GM21717 (cell line): ENCODE results near the gene UNK.
"Not testable (repeated sequence)": the region's sequence is repeated elsewhere in the genome, so short reads cannot be mapped to it uniquely, and the experiment has no call there.

ENCODE experiments used
- ATAC-seq: cut with Tn5 transposase; IDR thresholded peaks from one replicate; pipeline ENCODE4 v1.9.1; 2021; ENCODE audit warnings: mild to moderate bottlenecking, moderate library complexity; ENCODE audit not compliant: unreplicated experiment

UNK gene

DNA sequence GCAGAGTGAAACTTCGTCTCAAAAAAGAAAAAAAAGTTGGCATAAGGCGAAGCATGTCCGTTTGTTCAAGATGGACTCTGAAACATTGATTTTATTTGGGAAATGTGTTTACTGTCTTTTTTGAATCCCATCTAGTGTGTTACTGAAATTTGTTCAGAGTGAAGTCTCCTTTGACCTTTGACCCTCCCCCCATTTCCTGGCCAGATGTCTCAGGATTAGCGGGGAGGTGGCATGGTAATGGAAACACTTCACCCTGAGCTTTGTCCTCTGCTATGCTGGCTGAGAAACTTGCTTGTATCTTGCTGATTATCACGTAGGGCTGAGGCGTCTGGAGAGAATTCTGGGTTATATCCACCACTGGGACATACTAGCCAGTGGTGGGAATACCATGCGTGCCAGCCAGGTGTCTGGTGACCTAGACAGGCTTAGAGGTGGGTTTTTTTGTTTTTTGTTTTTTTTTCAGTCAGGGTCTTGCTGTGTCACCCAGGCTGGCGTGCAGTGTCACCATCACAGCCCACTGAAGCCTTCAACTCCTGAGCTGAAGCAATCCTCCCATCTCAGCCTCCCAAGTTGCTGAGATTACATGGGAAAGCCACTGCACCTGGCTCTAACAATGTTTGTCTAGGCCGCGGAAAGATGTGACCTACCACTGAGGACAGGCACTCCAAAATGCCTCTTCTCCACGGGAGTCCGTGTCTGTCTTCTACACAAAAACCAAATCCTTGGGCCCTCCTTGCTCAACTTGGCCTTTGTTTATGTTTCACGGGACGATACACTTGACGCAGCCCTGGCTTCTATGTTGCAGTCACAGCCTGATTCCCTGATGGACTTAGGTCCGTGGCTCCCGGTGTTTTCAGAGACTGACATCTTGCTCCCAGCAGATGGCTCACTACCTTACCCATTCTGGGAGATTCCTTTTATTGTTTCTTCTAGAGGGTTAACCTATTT is 13.0 kb upstream of the UNK start:
- no peak for ATAC-seq

DNA sequence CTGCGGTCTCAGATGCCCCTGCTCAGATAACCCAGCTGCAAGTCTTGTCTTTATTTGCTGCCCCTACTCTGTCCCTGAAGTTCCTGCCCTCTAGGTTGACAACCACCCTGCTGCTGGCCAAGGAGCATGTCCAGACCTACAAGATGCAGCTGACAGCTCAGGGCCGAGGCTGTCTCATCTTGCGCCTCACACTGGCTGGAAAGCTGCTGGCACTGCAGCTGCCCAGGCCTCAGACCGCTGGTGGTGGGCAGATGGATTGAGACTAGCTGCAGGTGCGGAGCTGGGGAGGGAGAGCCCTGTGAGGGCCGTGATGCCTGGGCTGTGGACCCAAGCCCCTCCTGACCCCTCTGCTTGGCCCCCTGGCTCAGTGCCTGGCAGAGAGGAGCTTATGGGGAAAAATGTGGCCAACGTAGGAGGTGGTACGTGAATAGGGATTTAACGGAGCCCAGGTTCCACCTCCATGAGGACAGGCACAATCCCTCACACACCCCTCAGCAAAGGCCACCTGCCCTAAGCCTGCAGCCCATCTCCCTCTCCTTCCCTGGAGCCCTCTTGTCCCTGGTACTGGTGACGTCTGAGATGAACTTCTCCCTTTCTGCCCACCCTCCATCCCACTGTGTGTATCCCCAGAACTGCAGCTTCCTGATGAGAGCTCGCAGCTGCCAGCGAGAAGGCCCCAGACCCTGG is 11.3 kb upstream of the UNK start:
- no peak for ATAC-seq

DNA sequence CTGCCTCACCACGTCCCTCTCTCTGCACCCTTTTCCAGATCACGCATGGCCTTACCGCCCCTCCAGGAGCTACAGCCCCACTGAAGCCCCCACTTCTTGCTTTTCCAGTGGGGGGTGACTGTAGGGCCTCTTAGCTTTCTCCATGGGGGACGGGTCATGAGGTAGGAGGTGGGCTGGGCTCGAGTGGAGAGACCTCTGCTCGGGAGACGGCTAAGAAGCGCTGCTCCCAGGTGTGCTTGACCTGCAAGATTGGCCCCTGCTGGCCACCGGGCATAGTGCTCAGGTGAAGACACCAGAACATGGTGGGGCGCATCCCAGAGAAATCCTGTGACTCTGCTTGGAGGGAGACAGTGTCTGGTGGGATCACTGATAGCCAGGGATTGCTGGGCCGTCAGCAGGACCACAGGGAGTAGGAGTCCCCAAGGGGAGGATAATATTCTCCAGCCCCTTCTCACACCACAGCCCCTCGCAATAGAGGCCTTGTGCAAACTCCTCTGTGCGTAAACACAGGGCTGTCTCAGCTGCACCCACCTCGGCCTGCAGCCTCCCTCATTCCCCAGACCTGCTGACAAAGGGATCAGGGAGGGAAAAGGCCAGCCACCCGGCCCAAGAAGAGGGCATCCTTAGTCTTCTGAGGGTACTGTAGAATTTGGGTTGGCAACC is 10.7 kb upstream of the UNK start:
- ATAC-seq, result no peak

DNA sequence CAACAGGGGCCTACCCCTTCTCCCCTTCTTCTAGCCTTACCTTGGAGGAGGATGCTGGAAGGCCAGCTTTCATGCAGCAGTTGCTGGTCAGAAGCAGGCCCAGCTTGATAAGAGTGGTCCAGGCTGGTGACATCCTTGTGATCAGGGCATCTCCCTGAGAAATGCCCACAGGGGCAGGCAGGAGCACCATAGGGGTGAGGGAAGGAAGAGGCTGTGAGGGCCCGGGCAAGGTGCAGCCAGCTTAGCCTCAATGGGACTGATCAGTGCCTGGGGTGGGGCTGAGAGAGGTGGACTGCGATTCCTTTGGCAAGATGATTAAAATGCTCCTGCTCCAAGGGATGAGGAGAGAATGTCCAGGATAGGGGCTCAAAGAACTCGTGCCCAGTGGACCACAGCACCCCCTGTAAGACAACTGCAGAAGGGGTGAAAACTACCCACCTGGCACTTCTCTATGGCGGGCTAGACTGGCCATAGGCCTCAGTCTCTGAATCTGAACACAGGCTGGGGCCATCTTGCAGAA is 10.1 kb upstream of the UNK start:
- ATAC-seq, result no peak

DNA sequence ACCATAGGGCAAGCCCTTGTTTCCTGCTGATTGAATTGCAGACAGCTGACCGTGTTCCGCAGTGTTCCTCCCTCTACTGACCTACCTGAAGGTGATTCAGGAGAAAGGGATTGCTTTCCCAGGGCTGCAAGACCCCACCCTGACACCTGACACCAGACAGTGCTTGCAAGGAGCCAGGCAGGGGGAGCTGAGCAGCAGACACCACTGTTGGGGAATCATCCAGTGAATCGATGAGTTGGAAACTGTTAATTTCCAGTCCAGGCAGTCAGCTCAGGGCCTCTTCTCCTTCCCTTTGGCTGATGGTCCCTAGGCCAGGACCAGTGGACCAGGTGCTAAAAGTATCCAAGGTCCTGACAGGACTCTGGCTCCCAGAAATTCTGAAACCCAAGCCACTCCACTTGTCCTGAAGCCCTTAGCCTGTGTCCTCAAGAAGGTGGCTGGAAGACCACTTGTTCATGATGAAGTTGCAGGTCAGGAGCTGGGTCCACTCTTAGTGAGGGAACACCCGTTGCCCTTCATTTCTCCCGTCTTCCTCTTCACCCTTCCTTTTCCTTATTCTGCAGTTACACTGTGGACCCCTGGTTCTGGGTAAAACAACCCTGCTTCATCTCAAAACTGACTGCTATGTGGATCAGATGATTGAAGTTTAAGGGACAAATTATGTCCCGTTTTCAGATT is 9.5 kb upstream of the UNK start:
- no peak for ATAC-seq

DNA sequence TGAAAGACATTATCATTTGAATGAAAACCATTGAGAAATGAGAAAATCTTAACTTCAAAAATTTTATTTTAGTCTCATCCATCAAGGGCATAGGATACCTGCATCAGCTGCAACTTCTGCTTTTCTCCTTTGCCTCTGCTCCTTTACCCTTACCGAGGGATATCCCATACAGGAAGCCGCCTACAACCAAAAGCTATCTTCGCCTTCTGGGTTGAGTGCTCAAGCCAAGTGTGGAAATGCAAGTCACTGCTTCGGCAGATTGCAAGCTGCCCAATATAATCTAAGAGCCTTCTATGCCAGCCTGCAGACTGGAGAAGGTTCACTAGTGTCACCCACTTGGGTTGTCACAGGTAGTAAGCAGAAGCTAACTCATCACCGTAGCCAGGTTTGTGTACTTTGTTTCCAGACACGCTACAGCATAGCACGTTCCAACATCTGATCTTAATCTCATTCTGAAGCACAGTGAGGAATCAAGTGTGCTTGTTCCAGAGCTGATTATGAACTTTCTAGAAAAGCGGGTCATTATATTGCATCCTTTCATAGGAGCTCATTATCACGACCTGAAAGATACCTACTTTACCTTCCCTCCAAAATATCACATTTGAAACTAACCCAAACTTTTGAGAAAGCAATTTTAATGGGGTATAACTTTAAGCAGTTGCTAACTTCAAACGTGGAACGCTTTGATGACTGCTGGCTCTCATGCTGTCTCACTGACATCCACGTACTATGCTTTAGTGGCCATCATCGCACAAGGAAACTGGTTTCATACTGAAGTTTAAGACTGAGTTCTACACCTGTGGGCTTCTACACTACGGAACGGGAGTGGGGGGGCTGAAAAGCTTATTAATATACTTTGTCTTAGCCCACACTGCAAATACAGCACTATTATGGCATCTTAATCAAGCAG is 8.0 kb upstream of the UNK start:
- ATAC-seq, result no peak

DNA sequence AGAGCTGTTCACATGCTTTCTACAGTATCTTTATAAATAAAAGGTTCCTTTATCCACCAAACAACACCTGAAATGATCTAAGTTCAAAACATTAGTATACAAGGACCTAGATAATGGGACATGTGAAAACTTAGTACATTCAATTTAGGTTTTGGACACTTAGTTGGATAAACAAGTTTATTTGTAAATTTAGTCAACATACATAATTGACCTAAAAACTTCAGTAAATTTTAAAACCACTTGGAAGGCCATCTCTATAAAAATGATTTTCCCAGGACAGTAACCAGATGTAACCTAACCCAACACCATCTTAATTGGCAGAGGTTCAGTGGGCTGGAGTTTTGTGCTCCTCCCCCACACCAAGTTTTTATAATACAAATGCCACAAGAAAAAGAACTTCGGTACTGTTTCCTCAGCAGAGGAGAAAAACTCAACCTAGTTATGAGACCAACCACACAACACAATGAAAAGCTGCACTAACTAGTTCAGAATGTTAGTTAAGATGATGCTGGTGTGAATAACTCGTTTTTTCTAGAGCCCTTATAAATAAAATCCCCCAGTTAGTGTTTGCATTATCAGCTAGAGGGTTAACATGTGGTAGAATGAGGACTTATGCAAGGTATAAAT is 7.2 kb upstream of the UNK start:
- no peak for ATAC-seq

DNA sequence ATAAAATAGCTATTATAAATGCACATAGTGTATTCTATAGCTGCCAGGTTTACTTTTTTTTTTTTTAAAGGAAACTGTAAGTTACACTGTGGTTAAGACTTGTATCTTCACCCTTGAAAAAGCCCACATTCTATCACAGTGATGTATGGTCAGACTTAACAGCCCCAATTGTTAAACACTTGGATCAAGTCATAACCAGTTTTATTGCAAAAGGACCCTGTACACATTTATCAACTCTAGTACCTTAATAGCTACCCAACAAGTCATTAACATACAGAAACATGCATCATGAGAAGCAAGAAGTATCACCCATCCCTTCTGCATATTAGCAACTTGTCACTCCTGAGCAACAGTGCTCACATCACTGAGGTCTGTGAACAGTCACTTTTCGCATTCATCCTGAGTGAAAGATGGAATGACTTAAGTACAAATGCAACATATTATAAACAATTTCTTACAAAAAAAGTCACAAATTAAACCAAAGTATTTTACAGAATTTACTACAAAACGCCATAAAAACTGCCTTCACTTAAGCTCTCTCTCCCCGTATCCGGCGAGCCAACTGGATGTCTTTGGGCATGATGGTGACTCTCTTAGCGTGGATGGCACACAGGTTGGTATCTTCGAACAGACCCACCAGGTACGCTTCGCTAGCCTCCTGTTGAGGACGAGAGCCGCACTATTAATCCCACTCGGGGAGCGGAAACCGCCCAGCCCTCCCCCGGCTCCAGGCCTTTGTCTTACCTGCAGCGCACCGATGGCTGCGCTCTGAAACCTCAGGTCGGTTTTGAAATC is 6.3 kb upstream of the UNK start:
- ATAC-seq, result not testable (repeated sequence)

DNA sequence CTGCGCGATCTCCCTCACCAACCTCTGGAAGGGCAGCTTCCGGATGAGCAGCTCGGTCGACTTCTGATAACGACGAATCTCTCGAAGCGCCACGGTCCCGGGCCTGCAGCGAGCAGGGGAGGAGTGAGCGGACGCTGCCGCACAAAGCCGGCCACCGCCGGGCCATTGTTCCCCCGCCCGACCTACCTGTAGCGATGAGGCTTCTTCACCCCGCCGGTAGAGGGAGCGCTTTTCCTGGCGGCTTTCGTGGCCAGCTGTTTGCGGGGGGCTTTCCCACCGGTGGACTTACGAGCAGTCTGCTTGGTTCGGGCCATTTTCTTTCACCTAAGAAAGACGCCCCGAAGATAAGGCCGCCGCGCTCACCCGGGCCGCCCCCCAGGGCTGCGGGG is 5.8 kb upstream of the UNK start:
- ATAC-seq, result peak; percentile 8

DNA sequence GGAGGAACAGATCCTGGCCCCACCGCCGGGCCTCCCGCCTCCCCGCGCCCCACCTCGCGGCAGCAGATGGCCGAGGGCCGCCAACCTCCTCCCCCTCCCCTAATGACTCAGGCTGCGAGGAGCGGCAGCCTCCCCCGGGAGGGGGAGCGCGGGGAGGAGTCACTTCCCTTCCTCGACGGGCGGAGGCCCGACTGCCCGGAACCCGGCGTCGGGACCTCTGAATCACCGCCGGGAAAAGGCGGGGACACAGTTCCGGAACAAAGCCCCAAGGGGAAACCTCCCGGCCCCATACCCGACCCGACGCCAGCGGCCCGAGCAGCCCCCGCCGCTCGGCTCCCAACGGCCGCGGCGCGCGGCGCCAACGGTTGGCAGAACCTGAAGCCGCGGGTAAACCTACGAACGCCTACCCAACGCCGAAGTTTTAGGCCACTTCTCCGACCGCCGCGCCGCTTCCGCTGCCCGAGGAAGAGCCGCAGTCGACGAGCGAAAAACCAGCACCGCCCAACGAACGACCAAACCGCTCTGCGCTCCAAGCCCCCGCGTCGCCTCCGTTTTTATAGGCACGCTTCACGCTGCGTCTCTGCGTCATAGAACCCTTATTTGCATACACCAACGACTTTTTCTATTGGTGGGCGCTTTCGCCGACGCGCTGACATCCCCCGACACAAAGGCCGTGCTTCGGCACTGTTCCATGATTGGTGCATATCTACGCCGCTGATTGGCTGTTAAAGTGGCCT is 5.2 kb upstream of the UNK start:
- peak; percentile 58 for ATAC-seq

DNA sequence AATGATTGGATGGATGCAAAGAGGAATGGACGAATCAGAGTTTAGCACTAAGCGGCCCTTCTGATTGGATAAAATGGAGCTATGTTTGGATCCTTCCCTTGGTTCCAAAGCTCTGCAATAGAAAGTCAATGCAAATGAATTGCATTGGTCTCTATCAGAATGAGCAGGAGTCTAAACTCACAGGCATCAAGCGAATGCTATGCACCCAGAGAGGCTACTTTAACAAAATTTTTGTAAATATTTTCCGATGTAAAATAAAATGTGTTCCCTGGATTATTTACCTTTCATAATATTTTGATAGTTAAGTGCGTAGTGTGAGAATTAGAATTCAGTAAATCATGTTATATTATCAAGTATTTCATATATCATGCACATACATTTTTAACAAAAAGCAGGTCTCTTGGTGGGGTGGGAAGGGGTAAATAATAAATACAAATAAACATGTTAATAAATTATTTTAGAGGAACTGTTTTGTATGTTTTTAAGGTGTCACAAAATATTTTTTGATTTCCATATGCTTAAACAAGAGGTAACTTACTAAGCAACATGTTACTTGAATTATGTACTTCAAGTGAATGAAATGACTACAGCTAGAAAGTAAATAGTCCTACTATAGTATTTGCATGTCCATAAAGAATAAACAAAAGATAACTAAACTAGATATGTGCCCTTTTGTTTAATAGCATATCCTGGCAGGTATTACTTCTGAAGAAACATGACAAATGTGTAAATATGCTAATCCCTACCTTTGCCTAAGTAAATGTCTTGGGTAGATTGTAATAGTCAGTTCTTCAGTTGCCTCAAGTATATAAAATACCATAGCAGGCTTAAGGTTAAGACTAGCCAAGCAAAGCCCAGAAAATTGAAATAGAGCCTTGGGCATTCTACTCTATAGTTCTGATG is 4.4 kb upstream of the UNK start:
- ATAC-seq, result no peak

DNA sequence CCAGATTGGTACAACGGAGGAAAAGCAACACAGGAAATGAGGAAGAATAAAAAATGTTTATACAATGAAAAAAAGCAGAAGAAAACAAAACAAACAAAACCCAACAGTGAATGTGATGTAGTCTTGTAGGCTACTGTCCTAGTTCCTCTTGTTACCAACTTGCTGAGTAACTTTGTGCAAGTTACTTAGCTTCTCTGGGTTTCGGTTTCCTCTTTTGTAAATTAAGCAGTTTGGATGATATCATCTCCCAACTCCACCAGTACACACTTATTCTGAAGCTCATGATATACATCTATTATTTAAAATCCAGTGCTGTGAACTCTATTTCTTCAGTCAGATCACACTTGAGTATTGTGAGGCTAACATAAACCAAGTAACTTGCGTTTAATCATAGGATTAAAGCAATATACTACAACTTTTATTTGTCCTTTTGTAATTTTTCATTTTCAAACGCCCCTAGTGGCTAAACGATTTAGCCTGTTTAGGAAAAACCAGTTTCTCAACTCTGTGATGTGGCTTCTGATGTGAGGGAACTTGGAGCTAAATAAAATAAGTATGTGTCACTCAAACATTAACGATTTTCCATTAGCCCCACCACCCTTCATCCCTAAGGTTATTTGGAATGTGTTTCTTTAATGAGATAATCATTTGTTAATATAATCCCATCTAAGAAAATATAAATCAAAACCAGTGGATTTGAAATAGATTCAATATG is 1.4 kb upstream of the UNK start:
- no peak for ATAC-seq

DNA sequence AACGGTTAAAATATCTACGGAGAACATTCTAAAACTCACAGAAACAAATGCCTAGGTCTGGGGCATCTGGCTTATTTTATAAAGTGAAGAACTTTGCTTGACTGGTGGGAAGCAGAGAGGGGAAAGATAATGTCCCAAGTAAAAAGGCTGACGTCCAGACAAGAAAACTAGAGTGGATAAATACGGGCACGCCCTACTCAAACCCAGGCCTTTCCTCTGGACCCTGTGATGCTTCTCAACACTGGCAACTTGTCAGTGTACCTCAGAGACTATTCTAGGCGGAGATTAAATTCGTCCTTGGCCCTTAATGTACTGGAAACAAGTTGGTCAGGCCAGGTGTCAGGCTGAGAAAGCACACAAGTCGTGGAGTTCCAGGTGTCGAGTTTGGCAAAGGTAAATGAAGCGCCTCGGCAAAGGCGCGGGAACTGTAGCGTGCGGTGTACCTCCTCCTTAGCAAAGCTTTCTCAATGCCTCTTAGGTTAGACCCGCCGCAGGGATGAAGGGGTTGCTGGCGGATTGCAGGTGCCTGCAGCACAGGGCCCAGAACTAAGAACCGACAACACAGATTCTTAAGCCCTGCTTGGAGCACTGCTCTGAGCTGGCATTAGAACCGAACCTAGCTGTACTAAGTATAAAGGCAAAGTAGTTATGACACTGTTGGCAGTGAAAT is 668 bp upstream of the UNK start:
- no peak for ATAC-seq

DNA sequence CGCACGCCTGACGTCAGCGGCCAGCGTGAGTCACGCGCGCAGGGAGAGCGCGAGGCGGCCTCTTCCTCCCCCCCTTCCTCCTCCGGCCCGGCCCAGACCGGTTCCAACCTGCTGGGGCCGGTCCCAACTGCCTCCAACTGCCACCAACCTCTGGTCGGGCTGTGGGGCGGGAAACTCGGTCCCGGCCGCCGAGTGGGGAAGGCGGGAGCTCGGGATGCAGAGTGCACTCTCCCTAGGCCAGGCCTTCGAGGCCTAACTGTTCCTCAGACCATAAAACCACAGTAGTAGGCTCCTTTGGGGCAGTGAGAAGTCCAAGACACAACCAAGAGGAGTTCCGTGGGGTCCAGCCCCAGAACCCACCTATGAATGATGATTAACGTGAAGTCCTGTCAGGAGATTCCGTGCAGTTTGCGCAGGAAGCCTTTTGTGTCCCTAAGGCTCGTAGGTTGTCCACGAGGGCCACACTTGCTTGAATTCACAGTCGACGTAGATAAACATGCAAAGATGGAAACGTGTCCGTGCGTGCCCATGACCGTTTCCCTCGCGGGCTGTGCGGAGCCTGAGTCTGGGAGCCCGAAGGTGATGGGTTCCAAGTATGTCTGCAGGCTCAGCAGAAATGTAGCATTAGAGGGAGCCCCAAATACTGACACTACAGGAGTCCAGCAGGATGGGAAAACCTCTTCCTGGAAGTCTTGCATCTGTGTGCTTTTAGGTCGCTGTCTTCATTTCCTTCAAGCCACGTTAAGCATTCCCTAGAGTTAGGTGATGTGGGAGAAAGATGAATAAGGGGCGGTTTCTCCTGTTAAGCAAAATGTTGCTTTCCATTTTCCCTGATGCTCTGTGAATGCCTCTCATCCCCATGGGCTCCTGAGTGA is 647 bp downstream of the UNK start:
- ATAC-seq, result peak; percentile 50

DNA sequence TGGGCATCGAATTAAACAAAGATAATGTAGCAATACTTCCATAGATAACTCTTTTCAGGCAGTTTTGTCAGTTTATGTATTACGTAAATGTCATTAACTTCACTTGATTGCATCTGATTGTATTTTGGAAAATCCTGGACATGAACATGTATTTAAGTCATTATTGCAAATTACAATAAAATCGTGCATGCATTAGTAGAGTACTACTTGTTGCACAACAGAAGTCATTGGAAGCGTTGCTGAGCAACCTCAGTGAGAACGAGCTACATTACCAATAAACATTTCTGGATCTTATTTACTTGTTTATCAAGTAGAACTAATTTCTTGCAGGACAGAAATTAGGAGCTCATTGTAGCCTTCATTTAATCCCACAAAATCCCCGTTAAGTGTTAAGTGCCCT is 6.6 kb downstream of the UNK start:
- ATAC-seq, result no peak
